Activated B cell treated with CpG ODN at 0.5 μM for 24 hours (primary cell): ENCODE results near the gene CPNE4. TPM values are rescaled to one million over a fixed set of nuclear protein-coding genes. Genes with fewer than 3 reads are reported as not detected.

Experiments used
- ATAC-seq: fragments of 200-7000 bp; cut with Tn5 transposase; one replicate; pipeline ENCODE4 v1.10.0; 2021; ENCODE audit warnings: low read depth, mild to moderate bottlenecking, moderate library complexity
- CTCF ChIA-PET: fragments of 350-600 bp; sonication (Branson Sonifier 250); formaldehyde crosslinking; loops from one replicate; lab custom pipeline; 2021; ENCODE audit warnings: antibody characterized with exemption; lab: Charles Lee
- POLR2A ChIA-PET: fragments of 350-600 bp; sonication (Branson Sonifier 250); formaldehyde crosslinking; loops from one replicate; lab custom pipeline; 2021; ENCODE audit warnings: antibody characterized with exemption; lab: Charles Lee
- DNase-seq: peaks from one replicate; pipeline ENCODE4 v3.0.0; 2022
- H3K27ac Mint-ChIP-seq: one replicate; pipeline ENCODE4 v1.8.0; 2020; ENCODE audit warnings: mixed read lengths
- H3K27me3 Mint-ChIP-seq: one replicate; pipeline ENCODE4 v1.8.0; 2021; ENCODE audit warnings: mixed read lengths
- H3K36me3 Mint-ChIP-seq: one replicate; pipeline ENCODE4 v1.8.0; 2021; ENCODE audit warnings: low read depth, mixed read lengths
- H3K4me1 Mint-ChIP-seq: one replicate; pipeline ENCODE4 v1.8.0; 2021; ENCODE audit warnings: mixed read lengths
- H3K4me3 Mint-ChIP-seq: one replicate; pipeline ENCODE4 v1.8.0; 2020; ENCODE audit warnings: mild to moderate bottlenecking, mixed read lengths
- H3K9me3 Mint-ChIP-seq: one replicate; pipeline ENCODE4 v1.8.0; 2020; ENCODE audit warnings: mixed read lengths
- CTCF ChIP-seq: fragments of 200-600 bp; IDR thresholded peaks from one replicate; pipeline ENCODE4 v1.8.0; 2022; ENCODE audit warnings: antibody characterized with exemption, mild to moderate bottlenecking
- intact Hi-C: fragments of 100-400 bp; cut with micrococcal nuclease; formaldehyde crosslinking; loops from one replicate; pipeline ENCODE4 v1.15.1; 2024
- total RNA-seq: library from RNA; stranded (reverse); gene quantifications from 2 replicates; pipeline ENCODE4 v1.2.3, GENCODE V29; 2022

Gene CPNE4
- total RNA-seq, 1 donor from 2014 or later: not detected

- ATAC-seq: no peak
- Mint-ChIP-seq H3K36me3 (no peaks in the 10 kb centered on the region), H3K4me3 (no peak overlapping the region), H3K4me1 (no peaks in the 10 kb centered on the region), H3K27me3 (no peaks in the 10 kb centered on the region), H3K27ac (no peak overlapping the region), H3K9me3 (no peaks in the 10 kb centered on the region)
- CTCF ChIA-PET: no interaction called here
- POLR2A ChIA-PET: no interaction called here
- TF ChIP-seq CTCF: no peak
- no peak for DNase-seq
- intact Hi-C loops: no loop called here
Observed at GRCh38 chr3:131983689-131984088, 51.1 kb downstream of the CPNE4 start.

- no peak overlapping the region for H3K27ac Mint-ChIP-seq
- ChIA-PET POLR2A (no interaction called here), CTCF (no interaction called here)
- DNase-seq: no peak
- H3K27me3 Mint-ChIP-seq: no peaks in the 10 kb centered on the region
- no peak for TF ChIP-seq CTCF
- no peaks in the 10 kb centered on the region for H3K9me3 Mint-ChIP-seq
- no peaks in the 10 kb centered on the region for H3K36me3 Mint-ChIP-seq
- intact Hi-C loops: no loop called here
- no peaks in the 10 kb centered on the region for H3K4me1 Mint-ChIP-seq
- no peak overlapping the region for H3K4me3 Mint-ChIP-seq
- ATAC-seq: no peak
Observed at GRCh38 chr3:131981323-131981722, 53.5 kb downstream of the CPNE4 start.

DNA sequence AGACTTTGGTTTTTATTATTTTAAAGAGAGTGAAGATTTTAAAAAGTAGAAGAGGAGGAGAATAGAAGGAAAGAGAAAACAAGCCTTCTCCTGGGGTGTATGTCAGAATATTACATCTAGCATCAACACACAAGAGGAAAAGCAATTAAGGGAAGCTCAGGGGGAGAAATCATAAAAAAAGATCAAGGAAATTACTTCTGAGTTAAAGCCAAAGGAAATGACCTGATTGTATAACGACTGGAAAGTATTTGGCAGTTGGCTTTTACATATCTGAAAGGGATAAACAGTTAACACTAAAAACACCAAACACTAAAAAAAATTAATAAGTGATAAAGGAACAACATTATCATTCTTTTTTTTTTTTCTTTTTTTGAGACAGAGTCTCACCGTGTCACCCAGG lies 58.4 kb downstream of the CPNE4 start:
- no peaks in the 10 kb centered on the region for H3K9me3 Mint-ChIP-seq
- CTCF ChIA-PET: no interaction called here
- POLR2A ChIA-PET: no interaction called here
- no peak overlapping the region for H3K27ac Mint-ChIP-seq
- H3K4me1 Mint-ChIP-seq: no peaks in the 10 kb centered on the region
- no peak for ATAC-seq
- TF ChIP-seq CTCF: no peak
- H3K27me3 Mint-ChIP-seq: no peaks in the 10 kb centered on the region
- H3K36me3 Mint-ChIP-seq: no peaks in the 10 kb centered on the region
- no peak overlapping the region for H3K4me3 Mint-ChIP-seq
- no peak for DNase-seq
- intact Hi-C loops: no loop called here

- Mint-ChIP-seq H3K4me1 (no peaks in the 10 kb centered on the region), H3K36me3 (no peaks in the 10 kb centered on the region), H3K27ac (no peak overlapping the region), H3K27me3 (no peaks in the 10 kb centered on the region), H3K9me3 (no peaks in the 10 kb centered on the region), H3K4me3 (no peak overlapping the region)
- ATAC-seq (no peak), DNase-seq (no peak)
- ChIA-PET POLR2A (interaction anchor here (0.6 kb wide), 1 partner anchor 391 kb away, joined by 3 read pairs; no protein-coding TSS in a partner anchor), CTCF (no interaction called here)
- intact Hi-C loops: no loop called here
- no peak for TF ChIP-seq CTCF
Observed at GRCh38 chr3:131975047-131975446, 59.8 kb downstream of the CPNE4 start.

DNA sequence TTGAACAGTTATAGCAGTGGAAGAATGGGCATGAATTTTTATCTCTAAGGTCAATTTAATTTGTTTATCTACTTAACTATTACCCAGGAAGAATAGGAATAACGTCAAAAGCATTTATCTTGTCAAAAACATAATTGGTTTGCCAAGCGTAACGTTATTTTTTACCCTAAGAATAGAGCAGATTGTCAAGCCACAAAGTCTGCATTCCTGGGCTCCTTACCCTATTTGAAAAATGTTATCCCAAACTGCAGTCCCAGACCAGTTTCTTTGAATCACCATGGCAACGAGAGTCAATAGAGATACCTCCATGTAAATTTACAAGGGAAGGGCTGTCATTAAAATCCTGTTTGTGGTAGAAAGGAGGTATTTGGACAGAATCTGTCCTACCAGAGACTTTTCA lies 61.1 kb downstream of the CPNE4 start:
- CTCF ChIA-PET: no interaction called here
- no peaks in the 10 kb centered on the region for H3K27me3 Mint-ChIP-seq
- no peaks in the 10 kb centered on the region for H3K9me3 Mint-ChIP-seq
- ATAC-seq (no peak), DNase-seq (no peak)
- POLR2A ChIA-PET: no interaction called here
- no peaks in the 10 kb centered on the region for H3K4me1 Mint-ChIP-seq
- intact Hi-C loops: no loop called here
- no peak overlapping the region for H3K27ac Mint-ChIP-seq
- no peak overlapping the region for H3K4me3 Mint-ChIP-seq
- TF ChIP-seq CTCF: no peak
- no peaks in the 10 kb centered on the region for H3K36me3 Mint-ChIP-seq
